Measurements from ENCODE around the gene SNAI3.

The SNAI3 gene

GRCh38 chr16:88649924-88650748 lies 36.2 kb downstream of the SNAI3 start:
- TF ChIP-seq CTCF (conservative IDR thresholded peaks at IDR 0.05; ENCODE audit: low read depth, low read length) = no peak
- peak overlapping the region; percentile 70 for H3K4me3 ChIP-seq (ENCODE audit: low read depth, low read length)
- peak; percentile 42 for DNase-seq (ENCODE audit: low read depth)

- TF ChIP-seq CTCF (conservative IDR thresholded peaks at IDR 0.05; ENCODE audit: low read depth, low read length) = no peak
- DNase-seq (ENCODE audit: low read depth) = peak; percentile 28
- peak overlapping the region; percentile 70 for H3K4me3 ChIP-seq (ENCODE audit: low read depth, low read length)
Observed at GRCh38 chr16:88649195-88649923, 36.9 kb downstream of the SNAI3 start.

GRCh38 chr16:88647178-88648070 lies 38.9 kb downstream of the SNAI3 start:
- H3K4me3 ChIP-seq (ENCODE audit: low read depth, low read length) = no peak overlapping the region
- TF ChIP-seq CTCF (conservative IDR thresholded peaks at IDR 0.05; ENCODE audit: low read depth, low read length) = no peak
- DNase-seq (ENCODE audit: low read depth) = no peak

GRCh38 chr16:88646345-88647034 lies 39.8 kb downstream of the SNAI3 start:
- no peak for TF ChIP-seq CTCF (conservative IDR thresholded peaks at IDR 0.05; ENCODE audit: low read depth, low read length)
- no peak for DNase-seq (ENCODE audit: low read depth)
- H3K4me3 ChIP-seq (ENCODE audit: low read depth, low read length) = no peak overlapping the region

- H3K4me3 ChIP-seq (ENCODE audit: low read depth, low read length) = no peak overlapping the region
- no peak for TF ChIP-seq CTCF (conservative IDR thresholded peaks at IDR 0.05; ENCODE audit: low read depth, low read length)
- no peak for DNase-seq (ENCODE audit: low read depth)
Observed at GRCh38 chr16:88645941-88646340, 40.4 kb downstream of the SNAI3 start.

GRCh38 chr16:88645455-88645854 lies 40.9 kb downstream of the SNAI3 start:
- no peak for DNase-seq (ENCODE audit: low read depth)
- TF ChIP-seq CTCF (conservative IDR thresholded peaks at IDR 0.05; ENCODE audit: low read depth, low read length) = no peak
- H3K4me3 ChIP-seq (ENCODE audit: low read depth, low read length) = no peak overlapping the region
